Glutamatergic neuron (in vitro differentiated cells): Measurements from ENCODE around the gene HSFX1. TPM values are rescaled to one million over a fixed set of nuclear protein-coding genes. Genes with fewer than 3 reads are reported as not detected.

Source experiments
- DNase-seq: peaks from one replicate; pipeline ENCODE4 v3.0.0; 2022
- H3K27ac Mint-ChIP-seq: one replicate; pipeline ENCODE4 v1.8.0; 2020; ENCODE audit warnings: mild to moderate bottlenecking, mixed read lengths, inconsistent platforms; ENCODE audit not compliant: unreplicated experiment
- H3K27me3 Mint-ChIP-seq: one replicate; pipeline ENCODE4 v1.8.0; 2020; ENCODE audit warnings: mild to moderate bottlenecking, moderate library complexity, mixed read lengths, inconsistent platforms; ENCODE audit not compliant: unreplicated experiment
- H3K36me3 Mint-ChIP-seq: one replicate; pipeline ENCODE4 v1.8.0; 2020; ENCODE audit warnings: mild to moderate bottlenecking, mixed read lengths, inconsistent platforms; ENCODE audit not compliant: unreplicated experiment
- H3K4me1 Mint-ChIP-seq: one replicate; pipeline ENCODE4 v1.8.0; 2020; ENCODE audit warnings: mild to moderate bottlenecking, low read depth, mixed read lengths, inconsistent platforms; ENCODE audit not compliant: unreplicated experiment
- H3K4me3 Mint-ChIP-seq: one replicate; pipeline ENCODE4 v1.8.0; 2020; ENCODE audit warnings: mild to moderate bottlenecking, mixed read lengths, inconsistent platforms; ENCODE audit not compliant: unreplicated experiment
- H3K9me3 Mint-ChIP-seq: one replicate; pipeline ENCODE4 v1.8.0; 2020; ENCODE audit warnings: mild to moderate bottlenecking, moderate library complexity, mixed read lengths, inconsistent platforms; ENCODE audit not compliant: unreplicated experiment
- total RNA-seq: library from RNA; stranded (reverse); fragmentation: NEBNext Ultra II Directional; extraction: Animal tissue kit (Norgen Biotek cat#: 25700); gene quantifications from one replicate; pipeline ENCODE4 v1.2.1, GENCODE V29; 2021; ENCODE audit not compliant: unreplicated experiment
- TF ChIP-seq, protein P1 (sequence below): fragments of 200-600 bp; sonication (generic); IDR thresholded peaks from one replicate; pipeline ENCODE4 v1.5.0; 2021; ENCODE audit not compliant: partially characterized antibody, unreplicated experiment

HSFX1 gene
- total RNA-seq, 1 donor from 2014 or later: 1.8 TPM

DNA sequence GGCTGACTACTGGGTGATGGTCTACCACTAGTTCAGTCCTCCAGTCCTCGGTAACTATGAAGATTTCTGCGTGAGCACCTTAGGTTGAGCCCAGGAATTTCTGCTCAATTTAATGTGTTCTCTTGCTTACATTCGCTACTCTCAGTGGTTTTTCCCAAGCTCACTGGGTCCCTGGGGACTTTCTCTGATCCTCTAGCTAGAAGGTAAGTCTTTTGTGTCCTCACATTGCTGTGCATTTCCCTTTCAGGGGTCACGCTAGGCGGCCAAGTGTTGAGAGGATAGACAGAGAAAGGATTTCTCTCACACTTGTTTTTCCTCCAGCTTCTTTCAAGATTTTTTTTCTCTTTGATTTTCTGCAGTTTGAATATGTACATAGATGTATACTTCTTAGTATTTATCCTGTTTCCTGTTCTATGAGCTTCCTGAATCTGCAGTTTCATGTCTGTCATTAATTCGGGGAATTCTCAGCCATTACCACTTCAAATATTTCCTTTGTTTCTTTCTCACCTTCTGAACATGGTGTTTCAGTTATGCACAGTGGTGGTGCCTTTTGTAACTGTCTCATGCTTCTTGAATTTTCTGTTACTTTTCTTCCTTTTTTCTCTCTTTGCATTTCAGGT lies 25.3 kb downstream of the HSFX1 start:
- peaks cover 5% of the 10 kb centered on the region for H3K4me1 Mint-ChIP-seq
- no peak for DNase-seq
- no peak overlapping the region for H3K27ac Mint-ChIP-seq
- TF ChIP-seq, protein P1, sequence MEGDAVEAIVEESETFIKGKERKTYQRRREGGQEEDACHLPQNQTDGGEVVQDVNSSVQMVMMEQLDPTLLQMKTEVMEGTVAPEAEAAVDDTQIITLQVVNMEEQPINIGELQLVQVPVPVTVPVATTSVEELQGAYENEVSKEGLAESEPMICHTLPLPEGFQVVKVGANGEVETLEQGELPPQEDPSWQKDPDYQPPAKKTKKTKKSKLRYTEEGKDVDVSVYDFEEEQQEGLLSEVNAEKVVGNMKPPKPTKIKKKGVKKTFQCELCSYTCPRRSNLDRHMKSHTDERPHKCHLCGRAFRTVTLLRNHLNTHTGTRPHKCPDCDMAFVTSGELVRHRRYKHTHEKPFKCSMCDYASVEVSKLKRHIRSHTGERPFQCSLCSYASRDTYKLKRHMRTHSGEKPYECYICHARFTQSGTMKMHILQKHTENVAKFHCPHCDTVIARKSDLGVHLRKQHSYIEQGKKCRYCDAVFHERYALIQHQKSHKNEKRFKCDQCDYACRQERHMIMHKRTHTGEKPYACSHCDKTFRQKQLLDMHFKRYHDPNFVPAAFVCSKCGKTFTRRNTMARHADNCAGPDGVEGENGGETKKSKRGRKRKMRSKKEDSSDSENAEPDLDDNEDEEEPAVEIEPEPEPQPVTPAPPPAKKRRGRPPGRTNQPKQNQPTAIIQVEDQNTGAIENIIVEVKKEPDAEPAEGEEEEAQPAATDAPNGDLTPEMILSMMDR: no peak
- H3K36me3 Mint-ChIP-seq: no peaks in the 10 kb centered on the region
- H3K4me3 Mint-ChIP-seq: no peak overlapping the region
- no peaks in the 10 kb centered on the region for H3K9me3 Mint-ChIP-seq
- peaks cover 1% of the 10 kb centered on the region for H3K27me3 Mint-ChIP-seq

DNA sequence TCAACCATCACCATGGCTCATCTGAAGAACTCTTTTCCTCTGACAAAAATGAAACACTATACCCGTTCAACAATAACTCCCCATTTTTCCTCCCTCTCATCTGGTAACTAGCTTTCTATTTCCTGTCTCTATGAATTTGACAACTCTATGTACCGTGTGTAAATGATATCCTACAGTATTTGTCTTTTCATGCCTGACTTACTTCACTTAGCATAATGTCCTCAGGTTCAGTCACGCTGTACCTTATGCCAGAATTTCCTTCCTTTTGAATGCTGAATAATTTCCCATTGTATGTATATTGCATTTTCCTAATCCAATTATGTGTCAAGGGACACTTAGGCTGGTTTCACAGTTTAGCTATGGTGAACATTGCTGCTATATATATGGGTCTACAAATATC lies 26.1 kb downstream of the HSFX1 start:
- Mint-ChIP-seq H3K4me3 (no peak overlapping the region), H3K27ac (no peak overlapping the region), H3K9me3 (no peaks in the 10 kb centered on the region)

DNA sequence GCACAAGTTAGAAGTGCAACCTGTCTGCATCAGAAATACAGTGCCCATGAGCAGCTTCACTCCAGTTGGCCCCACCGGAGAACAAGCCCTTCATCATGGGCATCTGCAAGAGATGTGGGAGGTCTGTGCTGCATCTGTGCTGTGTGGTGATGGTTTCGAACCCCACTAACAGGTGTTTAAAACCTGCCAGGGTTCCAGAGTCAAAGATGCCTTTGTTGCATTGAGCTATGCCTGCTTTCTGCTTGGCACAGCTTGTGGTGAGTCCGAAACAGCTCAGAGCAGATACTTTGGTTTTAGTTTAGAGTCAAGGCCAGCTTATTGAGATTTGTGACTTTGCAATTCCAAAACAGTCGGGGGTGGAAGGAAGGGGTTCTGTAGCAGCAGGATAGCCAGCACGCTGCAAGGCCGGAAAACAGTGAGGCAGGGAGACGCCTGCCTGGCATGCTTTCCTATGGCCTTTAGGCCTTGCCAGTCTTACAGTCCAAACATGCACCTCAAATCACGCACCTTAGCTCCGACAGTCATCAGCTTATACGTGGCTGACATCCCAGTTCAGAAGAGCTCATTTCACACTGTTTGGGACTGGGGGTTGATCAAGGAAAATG lies 29.7 kb downstream of the HSFX1 start:
- Mint-ChIP-seq H3K9me3 (no peaks in the 10 kb centered on the region), H3K27ac (no peak overlapping the region), H3K27me3 (peaks cover 6% of the 10 kb centered on the region), H3K4me3 (no peak overlapping the region), H3K4me1 (peaks cover 5% of the 10 kb centered on the region), H3K36me3 (no peaks in the 10 kb centered on the region)
- no peak for DNase-seq
- TF ChIP-seq, protein P1: no peak

More for the DNA sequence above, 26.1 kb downstream of the HSFX1 start:
- Mint-ChIP-seq H3K27me3 (peaks cover 1% of the 10 kb centered on the region), H3K4me1 (peaks cover 5% of the 10 kb centered on the region), H3K36me3 (no peaks in the 10 kb centered on the region)
- TF ChIP-seq, protein P1: no peak
- no peak for DNase-seq

DNA sequence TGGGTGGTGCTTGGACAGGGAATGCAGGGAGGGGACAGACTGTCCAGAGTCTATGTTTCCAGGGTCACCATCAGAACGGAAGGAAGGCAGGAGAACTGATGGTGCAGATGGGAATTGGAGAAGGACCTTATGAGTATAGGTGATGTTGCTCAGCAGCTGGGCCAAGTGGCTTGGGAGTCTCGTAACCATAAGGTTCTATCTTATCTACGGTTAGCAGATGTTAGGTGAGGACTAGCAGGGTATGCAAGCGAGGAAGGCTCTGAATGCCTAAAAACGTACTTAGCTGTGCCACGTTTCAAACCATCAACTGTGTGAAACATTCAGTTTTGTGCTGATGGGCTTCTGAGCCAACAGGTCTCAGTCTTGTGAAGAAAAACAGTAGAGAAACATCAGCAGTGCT lies 30.2 kb downstream of the HSFX1 start:
- peaks cover 6% of the 10 kb centered on the region for H3K27me3 Mint-ChIP-seq
- peaks cover 5% of the 10 kb centered on the region for H3K4me1 Mint-ChIP-seq
- TF ChIP-seq, protein P1: no peak
- H3K36me3 Mint-ChIP-seq: no peaks in the 10 kb centered on the region
- H3K4me3 Mint-ChIP-seq: no peak overlapping the region
- no peak overlapping the region for H3K27ac Mint-ChIP-seq
- no peaks in the 10 kb centered on the region for H3K9me3 Mint-ChIP-seq
- no peak for DNase-seq

DNA sequence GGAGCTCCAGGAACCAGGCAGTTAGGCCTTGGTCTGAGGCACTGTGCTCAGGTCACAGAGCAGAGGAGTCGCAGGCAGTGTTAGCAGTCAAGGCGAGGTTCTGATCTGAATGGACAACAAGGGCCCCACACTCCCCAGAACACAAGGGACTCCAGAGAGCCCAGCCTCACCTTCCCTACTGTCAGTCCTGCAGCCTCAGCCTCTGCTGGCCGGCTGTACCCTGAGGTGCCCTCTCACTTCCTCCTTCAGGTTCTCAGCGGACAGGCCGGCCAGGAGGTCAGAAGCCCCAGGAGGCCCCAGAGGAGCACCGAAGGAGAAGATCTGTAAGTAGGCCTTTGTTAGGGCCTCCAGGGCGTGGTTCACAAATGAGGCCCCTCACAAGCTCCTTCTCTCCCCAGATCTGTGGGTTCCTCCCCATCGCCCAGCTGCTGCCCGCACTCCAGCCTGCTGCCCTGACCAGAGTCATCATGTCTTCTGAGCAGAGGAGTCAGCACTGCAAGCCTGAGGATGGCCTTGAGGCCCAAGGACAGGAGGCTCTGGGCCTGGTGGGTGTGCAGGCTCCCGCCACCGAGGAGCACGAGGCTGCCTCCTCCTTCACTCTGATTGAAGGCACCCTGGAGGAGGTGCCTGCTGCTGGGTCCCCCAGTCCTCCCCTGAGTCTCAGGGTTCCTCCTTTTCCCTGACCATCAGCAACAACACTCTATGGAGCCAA lies 34.0 kb downstream of the HSFX1 start:
- no peak for DNase-seq
- Mint-ChIP-seq H3K4me1 (peaks cover 3% of the 10 kb centered on the region), H3K4me3 (no peak overlapping the region), H3K27me3 (peaks cover 4% of the 10 kb centered on the region), H3K36me3 (no peaks in the 10 kb centered on the region), H3K9me3 (peaks cover 2% of the 10 kb centered on the region), H3K27ac (no peak overlapping the region)
- TF ChIP-seq, protein P1: no peak
